ENCODE data around the gene KLHL26. TPM values are rescaled to one million over a fixed set of nuclear protein-coding genes. Genes with fewer than 3 reads are reported as not detected.

Gene KLHL26
- total RNA-seq, 1 experiment from 2014 or later = 17.1 TPM

DNA sequence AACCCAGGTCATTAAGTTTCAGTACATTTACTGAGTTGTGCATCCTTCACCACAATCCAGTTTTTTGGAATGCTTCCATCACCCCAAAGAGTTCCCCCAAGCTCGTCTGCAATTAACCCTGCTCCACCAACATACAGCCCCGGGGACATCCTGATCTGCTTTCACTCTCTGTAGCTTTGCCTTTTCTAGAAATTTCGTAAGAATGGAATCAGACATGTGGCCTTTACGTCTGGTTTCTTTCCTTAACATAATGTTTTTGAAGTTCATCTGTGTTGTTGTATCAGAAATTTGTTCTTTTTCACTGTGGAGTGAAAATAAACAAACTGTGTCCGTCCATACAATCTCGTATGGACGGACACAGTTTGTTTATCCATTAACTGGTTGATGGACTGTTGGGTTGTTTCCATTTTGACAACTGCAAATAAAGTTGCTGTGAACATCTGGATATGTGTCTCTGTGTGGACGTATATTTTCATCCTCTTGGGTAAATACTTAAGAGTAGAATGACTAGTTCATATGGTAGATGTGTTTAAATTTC, 2.9 kb downstream of the KLHL26 start:
- Histone ChIP-seq H3K4me2 (ENCODE audit: low read length) (no peak overlapping the region), H3K79me2 (ENCODE audit: insufficient read depth, low read length) (peaks cover 44% of the 10 kb centered on the region), H3K4me3 (replicated peaks in 1 of 2; ENCODE audit: low read depth in 1 of 2, low read length in 2 of 2) (no peak overlapping the region), H3K27me3 (ENCODE audit: insufficient read depth, low read length) (no peaks in the 10 kb centered on the region), H2AFZ (ENCODE audit: low read depth, low read length, poor library complexity, severe bottlenecking) (no peak overlapping the region), H3K4me1 (ENCODE audit: control insufficient read depth in 1 of 2, insufficient read depth in 2 of 2, low read length in 2 of 2) (peaks cover 9 to 37% of the 10 kb centered on the region in 2 experiments), H3K27ac (ENCODE audit: low read depth, low read length) (no peak overlapping the region), H3K36me3 (ENCODE audit: control insufficient read depth in 1 of 2, insufficient read depth in 2 of 2, low read length in 2 of 2) (no peaks in the 10 kb centered on the region), H3K9me3 (ENCODE audit: control insufficient read depth in 1 of 2, insufficient read depth in 1 of 2, low read depth in 1 of 2, low read length in 2 of 2) (no peaks in the 10 kb centered on the region), H3K9ac (ENCODE audit: low read length) (no peak overlapping the region), H4K20me1 (ENCODE audit: insufficient read depth) (no peaks in the 10 kb centered on the region), H3K9me2 (ENCODE audit: insufficient read depth) (no peaks in the 10 kb centered on the region)
- CTCF ChIA-PET = no interaction called here
- DNase-seq (ENCODE audit: low read depth, low spot score) (no peak), ATAC-seq (no peak)
- TF ChIP-seq, protein P1, sequence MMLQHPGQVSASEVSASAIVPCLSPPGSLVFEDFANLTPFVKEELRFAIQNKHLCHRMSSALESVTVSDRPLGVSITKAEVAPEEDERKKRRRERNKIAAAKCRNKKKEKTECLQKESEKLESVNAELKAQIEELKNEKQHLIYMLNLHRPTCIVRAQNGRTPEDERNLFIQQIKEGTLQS (IDR thresholded peaks at IDR 0.05) = no peak
- TF ChIP-seq EGR1 (IDR thresholded peaks at IDR 0.05; ENCODE audit: low read depth) (no peak), MAX (IDR thresholded peaks at IDR 0.05) (no peak), SRF (IDR thresholded peaks at IDR 0.05; ENCODE audit: low read depth) (no peak), TCF7L2 (IDR thresholded peaks at IDR 0.05; ENCODE audit: borderline replicate concordance, extremely low read depth, insufficient read depth, insufficient read length) (no peak), JUND (IDR thresholded peaks at IDR 0.05) (no peak), RAD21 (IDR thresholded peaks at IDR 0.05; ENCODE audit: low read depth) (no peak), EZH2 (IDR thresholded peaks at IDR 0.05) (no peak), YY1 (IDR thresholded peaks at IDR 0.05; ENCODE audit: extremely low read depth, insufficient replicate concordance, low read depth, low read length) (no peak), ZFX (IDR thresholded peaks at IDR 0.05) (no peak)
- RAD21 ChIA-PET (ENCODE audit: low non-redundant PET in 1 of 2, low total read pairs in 2 of 2, uncharacterized antibody in 2 of 2, unreplicated experiment in 2 of 2) = no interaction called here
- no TSS peak for BruUV-seq (replicated peaks)
- POLR2A ChIA-PET = no interaction called here
- intact Hi-C loops (cut with micrococcal nuclease) = loop anchor here (5.0 kb wide), 1 partner anchor 47 kb away; no protein-coding TSS in a partner anchor

Measured in HCT116 (cell line).